Spleen (tissue), 7 donors: ENCODE measurements around the gene KCNJ10.

Source experiments
- POLR2A ChIP-seq, 3 donors: fragments of 450-650 bp; IDR thresholded peaks; one replicate each; pipeline ENCODE4 v1.5.1; 2017; ENCODE audit warnings: antibody characterized with exemption in 3 of 3, mild to moderate bottlenecking in 1 of 3
- POLR2AphosphoS5 ChIP-seq, 3 donors: sonication (generic); formaldehyde crosslinking; IDR thresholded peaks; one replicate each; pipeline ENCODE4 v1.5.1; 2017; ENCODE audit warnings: antibody characterized with exemption in 3 of 3
- TF ChIP-seq, protein P1 (sequence below), 11 experiments: fragments of 200-600 bp in 7 of 11; fragments of 450-650 bp in 4 of 11; sonication (generic) in 4 of 11; IDR thresholded peaks in 8 of 11; conservative IDR thresholded peaks in 3 of 11; 1 replicate in 7 of 11; 2 replicates in 4 of 11; pipeline versions ENCODE4 v1.4.0 to v1.8.0; 2016 to 2021; ENCODE audit warnings: antibody characterized with exemption in 11 of 11, inconsistent platforms in 4 of 11, mild to moderate bottlenecking in 1 of 11
- donor health status: DM: no; HTN: no; CAD: no; lungs with moderate emphysema.
- donor health status: DM: no; HTN: no; CAD: no.
- donor health status: DM: no; HTN: no; CAD: no.

DNA sequence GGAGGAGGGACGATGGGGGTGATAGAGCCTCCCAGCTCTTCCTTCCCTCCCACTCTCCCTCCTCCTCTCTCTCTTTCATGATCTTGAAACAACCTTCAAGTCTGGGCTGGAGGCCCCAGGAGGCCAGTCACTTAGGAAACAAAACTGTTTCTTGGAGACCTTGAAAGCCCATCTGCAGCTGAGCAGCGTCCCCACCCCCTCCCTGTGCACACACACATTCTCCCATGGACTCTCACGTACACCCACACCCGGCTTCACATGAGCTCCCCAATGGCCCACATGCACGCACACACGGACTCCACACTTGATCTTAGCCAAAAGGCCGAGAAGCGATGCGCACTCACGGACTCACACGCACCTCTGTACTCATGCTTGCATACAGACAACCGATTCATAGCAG is 42.4 kb upstream of the KCNJ10 start:
- TF ChIP-seq, protein P1, sequence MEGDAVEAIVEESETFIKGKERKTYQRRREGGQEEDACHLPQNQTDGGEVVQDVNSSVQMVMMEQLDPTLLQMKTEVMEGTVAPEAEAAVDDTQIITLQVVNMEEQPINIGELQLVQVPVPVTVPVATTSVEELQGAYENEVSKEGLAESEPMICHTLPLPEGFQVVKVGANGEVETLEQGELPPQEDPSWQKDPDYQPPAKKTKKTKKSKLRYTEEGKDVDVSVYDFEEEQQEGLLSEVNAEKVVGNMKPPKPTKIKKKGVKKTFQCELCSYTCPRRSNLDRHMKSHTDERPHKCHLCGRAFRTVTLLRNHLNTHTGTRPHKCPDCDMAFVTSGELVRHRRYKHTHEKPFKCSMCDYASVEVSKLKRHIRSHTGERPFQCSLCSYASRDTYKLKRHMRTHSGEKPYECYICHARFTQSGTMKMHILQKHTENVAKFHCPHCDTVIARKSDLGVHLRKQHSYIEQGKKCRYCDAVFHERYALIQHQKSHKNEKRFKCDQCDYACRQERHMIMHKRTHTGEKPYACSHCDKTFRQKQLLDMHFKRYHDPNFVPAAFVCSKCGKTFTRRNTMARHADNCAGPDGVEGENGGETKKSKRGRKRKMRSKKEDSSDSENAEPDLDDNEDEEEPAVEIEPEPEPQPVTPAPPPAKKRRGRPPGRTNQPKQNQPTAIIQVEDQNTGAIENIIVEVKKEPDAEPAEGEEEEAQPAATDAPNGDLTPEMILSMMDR (IDR thresholded peaks at IDR 0.05 in 8 of 11, conservative IDR thresholded peaks at IDR 0.05 in 3 of 11) = no peak
- TF ChIP-seq POLR2AphosphoS5 (IDR thresholded peaks at IDR 0.05) (no peak), POLR2A (IDR thresholded peaks at IDR 0.05) (no peak)
